ENCODE data around the gene HACD2. TPM values are rescaled to one million over a fixed set of nuclear protein-coding genes. Genes with fewer than 3 reads are reported as not detected.
"Not testable (repeated sequence)": the region's sequence is repeated elsewhere in the genome, so short reads cannot be mapped to it uniquely, and the experiment has no call there.

The HACD2 gene
- total RNA-seq, 1 donor from 2014 or later = 18.6 TPM

DNA sequence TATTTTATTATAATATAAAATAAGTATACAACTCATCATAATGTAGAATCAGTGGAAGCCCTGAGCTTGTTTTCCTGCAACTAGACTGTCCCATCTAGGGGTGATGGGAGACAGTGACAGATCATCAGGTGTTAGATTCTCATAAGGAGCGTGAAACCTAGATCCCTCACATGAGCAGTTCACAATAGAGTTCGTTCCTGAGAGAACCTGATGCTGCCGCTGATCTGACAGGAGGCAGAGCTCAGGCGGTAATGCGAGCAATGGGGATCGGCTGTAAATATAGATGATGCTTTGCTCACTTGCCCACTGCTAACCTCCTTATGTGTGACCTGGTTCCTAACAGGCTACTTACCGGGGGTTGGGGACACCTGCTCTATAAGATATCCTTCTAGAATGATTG lies 26.8 kb upstream of the HACD2 start:
- not testable (repeated sequence) for DNase-seq (ENCODE audit: low read depth, low spot score)

DNA sequence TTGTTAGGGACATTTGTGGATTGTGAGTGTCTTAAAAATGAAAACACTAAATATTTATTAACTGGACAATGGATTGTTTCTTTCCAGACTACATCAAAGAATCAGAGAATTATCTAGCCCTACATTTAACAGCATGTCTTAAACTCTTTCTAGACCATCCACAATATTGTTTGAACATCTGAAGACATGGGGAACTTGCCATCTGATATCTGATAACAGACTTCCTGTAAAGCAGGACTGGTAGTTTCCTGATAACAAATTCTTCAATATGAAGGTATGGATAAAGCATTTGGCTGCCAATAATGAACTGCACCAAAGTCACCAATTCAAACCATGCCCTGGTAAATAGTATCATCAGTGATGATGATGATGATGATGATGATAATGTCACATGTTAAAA lies 26.2 kb upstream of the HACD2 start:
- DNase-seq (ENCODE audit: low read depth, low spot score) = no peak

DNA sequence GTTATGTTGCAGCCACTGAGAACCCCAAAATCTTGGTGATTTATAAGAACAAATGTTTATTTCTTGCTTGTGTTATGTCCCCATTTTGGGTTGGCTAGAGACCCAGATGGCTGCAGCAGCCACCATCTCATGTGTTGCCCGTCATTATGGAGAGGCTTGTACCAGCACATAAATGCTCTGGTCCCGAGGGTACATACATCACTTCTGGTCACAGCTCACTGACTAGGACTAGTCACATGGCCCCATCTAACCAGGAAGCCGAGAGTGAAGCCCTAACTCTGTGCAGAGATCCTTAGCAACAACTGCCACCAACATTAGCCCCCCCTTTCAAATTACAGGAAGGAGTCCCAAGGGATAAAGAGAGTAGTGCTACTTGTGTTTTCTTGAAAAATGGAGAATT lies 25.5 kb upstream of the HACD2 start:
- DNase-seq (ENCODE audit: low read depth, low spot score) = no peak

- no peak for DNase-seq (ENCODE audit: low read depth, low spot score)
These were observed 24.2 kb upstream of the HACD2 start for GRCh38 chr3:123609063-123609462.

DNA sequence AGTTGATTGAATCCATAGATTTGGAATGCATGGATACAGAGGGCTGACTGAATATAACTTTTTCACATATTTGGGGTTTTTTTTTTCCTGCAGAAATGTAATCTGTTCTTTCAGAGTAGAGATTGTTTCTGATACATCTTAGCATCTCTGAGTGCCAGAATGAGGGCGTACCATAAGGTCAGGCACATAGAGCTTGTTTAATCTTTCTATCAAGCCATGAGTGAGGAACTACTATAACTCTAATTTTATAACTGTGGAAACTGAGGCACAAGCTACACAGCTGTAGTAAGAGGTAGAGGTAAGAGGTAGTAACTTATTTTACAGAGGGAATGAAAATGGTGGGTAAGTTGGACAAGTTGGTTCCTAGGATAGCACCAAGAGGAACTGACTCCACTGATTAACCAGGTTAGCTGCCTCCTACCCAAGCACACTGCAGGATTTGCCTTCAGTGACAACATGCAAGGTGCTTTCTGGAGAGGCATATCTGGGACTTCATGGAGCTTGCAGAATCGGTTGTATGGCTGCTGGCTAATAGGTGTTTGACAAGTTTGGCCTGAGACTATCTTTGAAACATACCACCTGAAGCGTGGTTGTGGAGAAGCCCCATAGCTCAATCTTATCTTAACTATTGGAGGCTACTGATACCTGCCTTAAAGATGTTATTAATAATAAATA lies 23.5 kb upstream of the HACD2 start:
- DNase-seq (ENCODE audit: low read depth, low spot score) = no peak

- DNase-seq (ENCODE audit: low read depth, low spot score) = no peak
These were observed 21.7 kb upstream of the HACD2 start for GRCh38 chr3:123606527-123606926.

DNA sequence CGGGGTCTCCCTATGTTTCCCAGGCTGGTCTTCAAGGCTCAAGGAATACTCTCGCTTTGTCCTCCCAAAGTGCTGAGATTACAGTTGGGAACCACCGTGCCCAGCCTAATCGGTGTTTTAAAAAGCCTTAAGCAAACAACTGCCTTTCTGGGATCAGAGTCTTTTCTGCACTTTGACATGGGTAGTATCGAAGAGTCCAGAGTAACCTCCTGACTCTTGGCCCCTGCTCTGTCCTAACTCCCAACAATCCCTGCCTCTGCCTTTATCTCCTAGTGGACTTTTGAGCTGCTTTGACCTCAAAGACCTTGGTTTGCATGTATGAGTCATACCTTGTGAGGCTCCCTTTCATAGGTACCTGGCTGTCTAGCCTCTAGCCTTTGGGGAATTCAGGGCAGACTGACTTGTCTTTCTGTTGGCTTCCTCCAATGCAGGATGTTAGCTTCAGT lies 21.0 kb upstream of the HACD2 start:
- DNase-seq (ENCODE audit: low read depth, low spot score) = no peak

DNA sequence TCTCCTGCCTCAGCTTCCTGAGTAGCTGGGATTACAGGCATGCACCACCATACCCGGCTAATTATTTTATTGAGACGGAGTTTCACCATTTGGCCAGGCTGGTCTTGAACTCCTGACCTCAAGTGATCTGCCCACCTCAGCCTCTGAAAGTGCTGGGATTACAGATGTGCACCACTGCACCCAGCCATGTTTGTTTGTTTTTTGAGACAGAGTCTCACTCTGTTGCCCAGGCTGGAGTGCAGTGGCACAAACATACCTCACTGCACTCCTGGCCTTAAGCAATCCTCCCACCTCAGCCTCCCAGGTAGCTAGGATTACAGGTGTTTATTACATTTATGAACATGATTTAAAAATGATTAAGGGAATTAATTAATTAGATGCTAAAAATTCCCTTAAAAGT lies 18.3 kb upstream of the HACD2 start:
- not testable (repeated sequence) for DNase-seq (ENCODE audit: low read depth, low spot score)

GRCh38 chr3:123602325-123602724 lies 17.5 kb upstream of the HACD2 start:
- peak; percentile 41 for DNase-seq (ENCODE audit: low read depth, low spot score)

GRCh38 chr3:123600863-123601262 lies 16.0 kb upstream of the HACD2 start:
- not testable (repeated sequence) for DNase-seq (ENCODE audit: low read depth, low spot score)

DNA sequence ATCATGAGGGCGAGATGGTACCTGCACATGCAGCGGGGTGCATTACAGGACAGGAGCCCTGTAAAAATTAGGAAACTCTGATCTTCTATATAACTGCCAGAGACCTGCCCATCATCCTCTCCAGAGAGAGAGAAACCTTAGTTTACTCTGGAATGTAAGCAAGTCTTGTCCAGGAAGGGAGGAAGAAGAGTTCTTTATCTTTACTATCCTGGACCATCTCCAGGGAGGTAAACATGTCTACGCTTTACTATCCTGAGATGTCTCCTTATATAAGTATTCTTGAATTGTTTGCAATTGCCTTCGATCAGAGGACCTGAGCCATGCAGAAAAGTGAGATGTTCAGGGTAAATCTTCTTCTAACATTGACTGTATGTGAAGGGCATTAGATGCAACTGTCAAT lies 12.7 kb upstream of the HACD2 start:
- no peak for DNase-seq (ENCODE audit: low read depth, low spot score)

GRCh38 chr3:123595396-123596180 lies 10.7 kb upstream of the HACD2 start:
- DNase-seq (ENCODE audit: low read depth, low spot score) = no peak

GRCh38 chr3:123593381-123593780 lies 8.5 kb upstream of the HACD2 start:
- DNase-seq (ENCODE audit: low read depth, low spot score) = no peak

DNA sequence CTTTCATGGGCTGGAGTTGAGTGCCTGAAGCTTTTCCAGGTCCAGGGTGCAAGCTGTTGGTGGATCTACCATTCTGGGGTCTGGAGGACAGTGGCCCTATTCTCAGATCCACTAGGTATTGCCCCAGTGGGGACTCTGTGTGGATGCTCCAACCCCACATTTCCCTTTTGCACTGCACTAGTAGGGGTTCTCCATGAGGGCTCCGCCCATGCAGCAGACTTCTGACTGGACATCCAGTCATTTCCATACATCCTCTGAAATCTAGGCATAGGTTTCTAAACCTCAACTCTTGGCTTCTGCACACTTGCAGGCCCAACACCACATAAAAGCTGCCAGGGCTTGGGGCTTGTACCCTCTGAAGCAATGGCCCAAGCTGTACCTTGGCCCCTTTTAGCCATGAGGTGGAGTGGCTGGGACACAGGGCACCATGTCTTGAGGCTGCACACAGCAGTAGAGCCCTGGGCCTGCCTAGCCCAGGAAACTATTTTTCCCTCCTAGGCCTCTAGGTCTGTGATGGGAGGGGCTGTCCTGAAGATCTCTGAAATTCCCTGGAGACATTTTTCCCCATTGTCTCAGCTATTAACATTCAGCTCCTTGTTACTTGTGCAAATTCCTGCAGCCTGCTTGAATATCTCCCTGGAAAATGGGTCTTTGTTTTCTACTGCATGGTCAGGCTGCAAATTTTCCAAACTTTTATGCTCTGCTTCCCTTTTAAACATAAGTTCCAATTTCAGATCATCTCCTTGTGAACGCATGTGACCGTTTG lies 6.0 kb upstream of the HACD2 start:
- no peak for DNase-seq (ENCODE audit: low read depth, low spot score)

GRCh38 chr3:123587401-123587800 lies 2.5 kb upstream of the HACD2 start:
- DNase-seq (ENCODE audit: low read depth, low spot score) = no peak

- DNase-seq (ENCODE audit: low read depth, low spot score) = no peak
These were observed 2.1 kb upstream of the HACD2 start for GRCh38 chr3:123586968-123587367.

- DNase-seq (ENCODE audit: low read depth, low spot score) = no peak
These were observed 1.3 kb upstream of the HACD2 start for GRCh38 chr3:123586131-123586530.

- no peak for DNase-seq (ENCODE audit: low read depth, low spot score)
These were observed 417 bp downstream of the HACD2 start for GRCh38 chr3:123584284-123584987.

DNA sequence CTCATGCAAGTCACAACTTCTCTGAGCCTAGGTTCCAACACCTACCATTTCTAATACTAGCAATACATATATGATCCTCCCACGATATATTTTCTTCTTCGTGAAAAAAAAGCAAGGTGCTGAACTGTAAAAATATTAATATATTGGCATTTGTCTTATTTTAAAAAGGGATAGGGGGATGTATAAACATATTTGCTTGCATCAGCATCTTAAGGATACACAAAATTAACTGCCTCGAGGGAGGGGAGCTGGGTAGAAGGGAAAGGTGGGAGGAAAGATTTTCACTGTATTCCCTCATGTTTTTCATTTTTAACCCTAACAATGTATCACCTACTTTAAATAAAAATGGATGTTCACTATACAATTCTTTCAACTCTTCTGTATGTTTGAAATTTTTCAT lies 1.3 kb downstream of the HACD2 start:
- DNase-seq (ENCODE audit: low read depth, low spot score) = no peak

DNA sequence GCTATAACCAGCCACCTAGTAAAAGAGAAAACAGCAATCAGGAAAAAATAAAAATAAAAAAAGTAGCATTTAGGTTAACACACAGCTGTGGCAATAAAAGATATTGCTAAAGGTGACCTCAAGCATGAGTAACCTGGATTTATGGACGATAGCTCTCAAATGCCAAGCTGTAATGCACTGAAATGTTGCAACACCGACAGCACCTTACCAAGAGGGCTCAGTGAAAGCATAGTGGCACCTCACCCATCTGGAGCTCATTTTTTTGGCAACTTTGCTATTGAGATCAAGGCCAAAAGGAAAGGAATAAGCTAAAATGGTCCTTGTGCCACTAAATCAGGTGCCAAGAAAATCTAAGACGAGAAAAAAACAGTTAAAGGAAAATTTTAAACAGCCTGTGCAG lies 2.5 kb downstream of the HACD2 start:
- no peak for DNase-seq (ENCODE audit: low read depth, low spot score)

DNA sequence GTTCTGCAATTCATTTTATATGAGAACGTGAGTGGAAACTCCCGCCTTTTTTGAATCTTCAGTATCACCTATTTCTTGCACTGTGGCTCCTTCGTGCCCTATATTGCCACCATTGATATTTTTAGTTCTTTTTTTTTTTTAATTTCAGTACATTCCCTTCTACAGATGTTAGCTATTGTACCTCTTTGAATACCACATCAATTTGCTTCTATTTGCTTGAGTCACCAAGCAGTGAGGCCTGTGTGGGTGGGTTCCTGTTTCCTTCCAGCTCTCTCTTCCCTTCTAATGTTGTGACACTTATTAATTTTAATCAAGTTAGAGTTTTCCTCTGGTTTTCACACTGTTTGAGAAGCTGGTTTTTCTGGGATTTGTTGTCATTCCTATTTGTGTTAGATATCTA lies 8.7 kb downstream of the HACD2 start:
- DNase-seq (ENCODE audit: low read depth, low spot score) = no peak

- DNase-seq (ENCODE audit: low read depth, low spot score) = no peak
These were observed 12.9 kb downstream of the HACD2 start for GRCh38 chr3:123571973-123572365.
